Hepatic stellate cell (primary cell): Measurements from ENCODE around the gene ZNF446.
"Not testable (repeated sequence)": the region's sequence is repeated elsewhere in the genome, so short reads cannot be mapped to it uniquely, and the experiment has no call there.

Source experiments
- DNase-seq: peaks from one replicate; pipeline ENCODE4 v3.0.0; 2011; ENCODE audit warnings: low spot score

The ZNF446 gene

DNA sequence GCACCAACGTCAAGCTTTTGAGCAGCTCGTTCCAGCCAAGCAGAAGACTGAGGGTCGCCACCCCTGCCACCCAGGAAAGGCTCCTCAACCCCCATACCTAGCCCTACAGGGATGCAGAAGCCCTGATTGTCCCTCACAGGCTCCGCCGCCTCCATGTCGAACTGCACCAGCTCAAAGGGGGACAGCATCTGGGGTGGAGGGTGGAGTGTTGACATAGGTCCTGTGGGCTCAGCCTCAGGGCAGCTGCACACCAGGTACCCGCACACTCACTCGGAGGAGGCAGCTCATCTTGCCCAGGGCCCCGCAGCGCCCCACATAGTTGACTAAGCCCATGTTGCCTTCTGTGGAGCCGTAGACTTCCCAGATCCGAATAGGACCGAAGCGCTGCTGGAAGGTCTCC lies 24.1 kb downstream of the ZNF446 start:
- no peak for DNase-seq

DNA sequence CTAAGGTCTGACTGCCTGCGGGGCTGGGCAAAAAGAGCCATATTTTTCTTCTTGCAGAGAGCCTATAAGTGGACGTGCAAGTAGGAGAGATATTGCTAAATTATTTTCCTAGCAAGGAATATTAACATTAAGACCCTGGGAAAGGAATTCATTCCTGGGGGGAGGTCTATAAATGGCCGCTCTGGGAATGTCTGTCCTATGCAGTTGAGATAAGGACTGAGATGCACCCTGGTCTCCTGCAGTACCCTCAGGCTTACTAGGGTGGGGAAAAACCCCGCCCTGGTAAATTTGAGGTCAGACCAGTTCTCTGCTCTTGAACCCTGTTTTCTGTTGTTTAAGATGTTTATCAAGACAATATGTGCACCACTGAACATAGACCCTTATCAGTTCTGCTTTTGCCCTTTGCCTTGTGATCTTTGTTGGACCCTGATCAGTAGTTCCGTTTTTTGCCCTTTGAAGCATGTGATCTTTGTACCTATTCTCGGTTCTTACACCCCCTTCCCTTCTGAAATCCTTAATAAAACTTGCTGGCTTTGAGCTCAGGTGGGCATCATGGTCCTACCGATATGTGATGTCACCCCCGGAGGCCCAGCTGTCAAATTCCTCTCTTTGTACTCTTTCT lies 31.6 kb downstream of the ZNF446 start:
- DNase-seq: not testable (repeated sequence)

DNA sequence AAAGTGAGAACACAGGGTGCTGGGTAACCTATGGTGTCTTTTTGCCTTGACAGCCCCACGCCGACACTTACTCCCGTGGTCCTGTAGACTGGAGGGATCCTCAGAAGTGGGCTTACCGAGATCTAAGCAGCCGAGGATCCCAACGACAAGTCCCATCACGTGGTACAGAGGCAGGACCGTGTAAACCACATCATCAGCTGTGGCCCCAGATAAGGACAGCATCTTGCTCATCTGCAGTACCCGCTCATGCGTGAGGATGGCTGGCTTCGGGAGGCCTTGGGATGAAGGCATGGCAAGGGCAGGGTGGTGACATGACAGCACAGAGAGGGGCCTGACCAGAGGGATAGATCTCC lies 33.6 kb downstream of the ZNF446 start:
- DNase-seq: no peak

DNA sequence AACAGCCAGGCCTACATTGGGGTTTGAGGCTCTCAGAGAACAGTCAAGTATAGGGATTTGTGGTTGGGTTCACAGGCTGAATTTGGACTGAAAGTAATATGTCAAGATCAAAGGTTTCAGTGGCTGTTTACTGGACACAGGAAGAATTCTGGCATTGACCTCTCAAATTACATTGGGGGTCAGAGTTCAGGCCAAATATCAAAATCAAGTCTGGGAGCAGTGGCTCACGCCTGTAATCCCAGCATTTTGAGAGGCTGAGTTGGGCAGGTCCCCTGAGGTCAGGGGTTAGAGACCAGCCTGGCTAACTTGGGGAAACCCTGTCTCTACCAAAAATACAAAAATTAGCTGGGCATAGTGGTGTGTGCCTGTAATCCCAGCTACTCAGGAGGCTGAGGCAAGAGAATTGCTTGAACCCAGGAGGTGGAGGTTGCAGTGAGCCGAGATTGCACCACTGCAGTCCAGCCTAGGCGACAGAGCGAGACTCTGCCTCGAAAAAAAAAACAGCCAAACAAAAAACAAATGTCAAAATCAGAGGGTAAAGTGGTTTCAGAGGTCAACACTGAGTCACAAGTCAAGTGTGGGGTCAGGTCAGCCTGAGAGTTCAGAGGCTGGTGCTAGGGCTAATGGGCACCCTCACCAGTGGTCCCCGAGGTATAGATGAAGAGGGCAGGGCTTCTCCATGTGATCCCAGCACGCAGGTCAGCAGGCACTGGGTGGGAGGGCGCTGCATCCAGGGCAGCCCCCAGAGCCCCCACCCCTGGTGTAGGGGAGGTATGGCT lies 34.1 kb downstream of the ZNF446 start:
- DNase-seq: no peak

DNA sequence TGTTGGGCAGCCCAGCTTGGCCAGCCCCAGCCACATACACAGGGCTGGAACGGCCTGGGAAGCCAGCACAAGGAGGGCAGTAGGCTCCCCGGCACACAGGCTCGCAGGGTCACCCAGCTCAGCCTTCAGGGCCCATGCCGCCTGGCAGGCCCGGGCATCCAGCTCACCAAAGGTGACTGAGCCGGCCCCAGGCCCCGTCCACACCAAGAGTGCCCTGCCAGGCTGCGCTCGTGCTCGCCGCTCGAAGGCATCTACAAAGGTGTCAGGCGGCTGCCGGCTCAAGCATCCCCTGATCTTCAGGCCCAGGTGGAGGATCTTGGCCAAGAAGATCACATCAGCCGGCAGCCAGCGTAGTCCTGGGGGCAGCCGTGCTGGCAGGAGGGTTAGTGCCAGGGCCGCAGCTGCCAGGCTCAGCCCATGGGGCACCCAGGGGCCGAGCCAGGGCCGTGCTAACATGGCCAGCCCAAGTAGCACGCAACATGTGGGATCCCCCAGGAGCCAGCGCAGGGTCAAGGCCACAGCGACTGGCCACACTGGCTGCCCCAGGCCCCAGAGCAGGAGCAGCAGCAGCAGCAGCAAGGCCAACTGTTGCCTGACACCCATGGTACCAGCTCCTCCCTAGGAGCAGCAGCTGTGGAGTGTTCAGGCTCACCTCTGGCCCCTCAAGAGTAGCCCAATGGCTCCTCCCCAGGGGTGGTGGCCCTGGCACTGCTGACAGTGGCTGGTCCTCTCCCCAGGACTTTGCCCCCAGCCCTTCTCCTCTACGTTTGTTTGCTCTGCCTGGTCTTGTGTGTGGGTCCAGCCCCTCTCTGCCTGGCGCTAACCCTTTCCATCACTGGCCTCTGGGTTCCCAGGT lies 35.4 kb downstream of the ZNF446 start, which contains the start of gene SLC27A5:
Gene SLC27A5 (minus strand): TSS at position 640 of the 856 bp plus-strand sequence. CDS start 37 bp downstream, at position 603.
- DNase-seq: no peak

DNA sequence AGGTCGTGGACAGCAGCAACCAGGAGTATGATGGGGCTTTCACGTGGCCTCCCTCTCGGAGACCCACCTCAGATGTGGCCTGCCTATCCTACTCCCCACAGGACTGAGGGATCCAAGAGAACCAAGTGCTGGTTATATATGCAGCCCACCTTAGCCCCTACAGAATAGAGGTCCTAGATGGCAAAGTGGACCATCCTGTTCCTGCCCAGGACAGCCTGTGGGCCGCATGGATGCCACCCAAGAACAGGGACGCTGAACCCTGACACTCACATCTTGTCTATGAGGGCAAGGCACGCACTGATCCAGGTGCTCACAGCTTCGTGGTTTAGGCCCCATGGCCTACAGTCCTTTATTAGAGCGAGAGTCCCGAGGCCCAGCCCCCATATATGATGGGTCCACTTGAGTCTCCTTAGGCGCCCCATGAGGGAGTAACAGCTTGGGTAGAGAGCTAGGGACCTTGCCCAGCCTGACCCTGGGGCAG lies 37.1 kb downstream of the ZNF446 start:
- no peak for DNase-seq

DNA sequence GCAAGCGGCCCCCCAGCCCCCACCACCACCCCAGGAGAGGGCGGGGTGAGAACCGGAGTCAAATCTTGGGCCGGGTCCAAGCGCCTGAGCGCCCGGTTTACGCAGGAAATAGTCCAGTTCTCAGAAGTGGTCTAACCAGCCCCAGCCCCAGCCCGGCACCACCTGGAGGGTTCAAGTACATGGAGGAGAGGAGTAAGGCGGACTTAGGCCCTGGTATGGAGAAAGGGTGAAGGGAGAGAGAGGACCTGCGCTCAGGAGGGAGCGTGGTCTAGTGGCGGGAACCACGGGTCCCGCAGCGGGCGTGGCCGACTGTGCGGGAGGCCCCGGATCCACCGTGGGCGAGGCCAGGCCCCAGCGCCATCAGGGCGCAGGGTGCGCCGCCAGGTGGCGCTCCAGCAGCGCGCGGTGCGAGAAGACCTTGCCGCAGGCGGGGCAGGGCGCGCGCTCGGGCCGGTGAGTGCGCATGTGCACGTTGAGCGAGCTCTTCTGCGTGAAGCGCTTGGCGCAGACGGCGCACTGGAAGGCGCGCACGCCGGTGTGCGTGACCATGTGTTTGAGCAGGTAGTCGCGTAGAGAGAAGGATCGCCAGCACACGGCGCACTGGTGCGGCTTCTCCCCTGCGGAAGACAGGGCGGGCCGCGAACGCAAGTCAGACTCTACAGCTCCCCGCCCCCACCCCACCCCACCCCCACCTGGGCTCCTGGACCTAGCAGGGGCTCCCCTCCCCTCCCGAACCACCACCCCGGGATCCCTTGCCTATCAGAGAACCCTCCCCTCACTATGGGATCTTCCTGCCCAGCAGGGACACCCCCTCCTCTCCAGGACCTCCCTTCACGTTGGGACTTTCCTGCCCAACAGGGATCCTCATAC lies 37.8 kb downstream of the ZNF446 start:
- DNase-seq: peak; percentile 78

DNA sequence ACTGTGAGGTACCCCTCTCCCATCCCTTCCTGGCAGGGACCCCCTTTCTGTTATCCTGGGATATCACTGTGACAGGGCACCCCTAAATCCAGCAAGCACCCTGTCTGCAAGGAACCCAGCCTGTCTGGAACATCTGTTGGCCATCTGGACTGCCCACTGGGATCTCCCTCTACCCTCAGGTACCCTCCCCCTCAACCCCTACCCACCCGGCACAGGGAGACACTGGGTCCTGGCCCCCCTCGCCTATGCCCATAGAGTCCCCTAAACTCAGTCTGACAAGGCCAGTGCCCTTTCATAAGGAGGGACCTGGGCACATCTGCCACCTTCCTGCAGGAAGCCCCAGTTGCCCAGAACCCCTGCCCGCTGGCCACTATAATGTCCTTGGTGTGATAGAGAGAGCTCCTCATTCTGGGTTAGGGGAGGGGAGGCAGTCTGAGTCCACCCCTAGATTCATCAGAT lies 38.4 kb downstream of the ZNF446 start:
- no peak for DNase-seq

DNA sequence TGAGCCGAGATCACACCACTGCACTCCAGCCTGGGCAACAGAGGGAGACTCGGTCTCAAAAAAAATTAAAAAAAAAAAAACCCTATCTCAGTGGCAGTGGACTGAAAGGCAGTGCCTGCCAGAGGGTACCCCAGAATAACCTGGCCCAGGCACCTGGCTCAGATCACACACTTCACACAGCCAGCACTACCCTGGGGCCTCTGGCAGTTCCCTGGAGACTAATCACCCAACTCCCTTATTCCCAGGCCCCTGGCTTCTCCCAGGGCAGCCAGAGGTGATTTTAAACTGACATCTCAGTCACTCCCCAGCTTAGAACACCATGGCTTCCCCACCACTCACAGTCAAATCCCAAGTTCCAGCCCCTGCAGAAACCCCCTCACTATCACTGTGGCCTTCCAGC lies 39.1 kb downstream of the ZNF446 start:
- DNase-seq: no peak

DNA sequence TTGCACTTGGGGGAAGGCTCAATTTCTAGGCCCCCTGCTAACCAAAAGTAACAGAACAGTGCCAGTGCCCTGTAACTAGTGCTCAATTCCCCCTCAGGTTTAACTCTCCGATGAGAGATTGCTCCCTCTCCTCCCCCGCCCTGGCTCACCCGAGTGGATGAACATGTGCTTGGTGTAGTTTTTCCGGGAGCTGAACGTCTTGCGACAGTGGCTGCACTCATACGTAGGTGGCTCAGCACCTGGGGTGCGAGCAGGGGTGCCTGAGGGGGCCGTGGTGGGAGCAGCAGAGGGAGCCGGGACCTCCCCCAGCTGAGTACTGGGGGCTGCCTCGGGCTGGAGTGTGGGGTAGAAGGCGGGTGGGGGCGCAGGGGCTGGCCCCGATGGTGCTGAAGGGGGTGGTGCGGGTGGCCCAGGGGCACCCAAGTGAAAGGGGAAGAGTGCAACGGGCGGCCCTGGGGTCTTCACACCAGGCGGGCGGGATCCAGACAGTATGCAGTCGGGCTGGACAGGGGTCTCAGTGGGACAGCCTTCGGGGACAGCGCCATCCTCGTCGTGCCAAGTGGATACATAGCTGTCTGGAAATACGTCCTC lies 40.2 kb downstream of the ZNF446 start:
- no peak for DNase-seq

DNA sequence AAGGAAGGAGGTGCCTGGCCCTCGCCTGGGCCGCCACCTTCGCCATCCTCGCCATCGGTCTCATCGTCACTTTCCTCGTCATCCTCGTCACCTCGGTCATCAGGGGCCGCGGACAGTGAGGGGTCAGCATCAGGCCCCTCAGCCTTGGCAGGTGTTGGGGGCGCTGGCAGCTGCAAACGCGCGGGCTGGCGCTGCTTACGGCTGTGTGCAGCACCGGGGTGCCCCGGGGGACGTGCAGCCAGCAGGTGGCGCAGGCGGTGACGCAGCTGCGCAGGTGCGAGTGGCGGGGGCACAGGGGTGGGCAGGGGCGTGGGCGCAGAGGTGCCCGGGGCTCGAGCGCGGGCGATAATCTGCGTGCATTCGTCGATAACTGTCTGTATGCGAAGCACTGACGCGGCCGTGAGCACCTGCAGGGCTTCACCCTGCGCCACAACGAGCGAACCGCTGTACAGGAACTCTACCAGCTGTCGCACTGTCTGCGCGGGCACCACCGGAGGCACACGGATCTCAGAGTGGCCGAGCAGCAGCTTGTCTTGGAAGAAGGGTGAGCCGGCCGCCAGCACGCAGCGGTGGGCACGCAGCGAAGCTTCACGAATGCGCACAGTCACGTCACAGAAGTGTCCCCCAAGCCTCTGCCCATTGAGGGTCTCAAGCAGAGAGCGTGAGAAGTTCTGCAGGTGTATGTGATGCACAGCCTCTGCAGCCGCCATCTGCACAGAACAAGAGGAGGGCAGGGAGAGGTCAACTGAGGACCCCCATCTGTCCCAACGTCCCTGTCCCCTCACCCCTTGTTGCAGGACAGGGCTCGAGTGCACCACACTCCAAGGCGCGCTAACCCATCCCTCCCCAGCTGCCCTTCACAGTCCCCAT lies 41.0 kb downstream of the ZNF446 start:
- DNase-seq: no peak

DNA sequence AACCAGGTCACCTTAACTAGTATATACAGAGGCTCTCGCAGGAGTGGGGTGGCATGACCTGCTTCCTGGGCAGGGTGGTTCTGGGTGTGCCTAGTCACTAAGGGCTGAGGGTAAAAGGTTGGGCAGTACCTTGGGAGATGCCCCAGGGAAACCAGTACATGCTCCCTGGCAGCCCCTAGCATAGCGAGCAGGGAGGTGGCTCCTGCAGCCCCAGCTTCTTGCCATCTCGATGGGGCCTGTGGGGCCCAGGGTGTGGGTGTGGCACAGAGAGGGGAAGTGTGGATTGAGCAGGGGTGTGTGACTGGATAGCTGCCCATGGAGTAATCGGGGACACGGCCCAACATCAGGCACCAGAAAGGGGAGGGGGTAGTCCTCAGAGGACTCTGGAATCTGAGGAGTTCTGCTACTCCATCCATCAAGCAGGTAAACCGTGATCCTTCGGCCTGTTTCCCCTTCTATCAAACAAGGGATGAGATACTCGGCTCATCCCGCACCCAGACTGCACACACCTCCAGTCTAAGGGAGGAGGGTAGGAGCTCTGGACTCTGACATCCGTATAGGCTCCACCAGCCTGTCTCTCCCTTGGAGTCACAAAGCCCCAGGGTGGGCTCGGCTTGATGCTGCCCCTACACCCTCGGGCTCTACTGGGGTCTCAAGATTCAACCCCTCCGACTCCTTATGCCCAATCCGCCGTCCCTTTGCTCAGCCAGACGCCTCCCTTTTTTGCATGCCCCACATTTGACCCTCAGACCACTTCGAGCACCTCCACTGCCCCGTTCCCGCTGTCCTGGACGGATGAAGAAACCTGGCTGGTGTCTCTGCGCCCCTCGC lies 42.3 kb downstream of the ZNF446 start:
- peak; percentile 26 for DNase-seq

DNA sequence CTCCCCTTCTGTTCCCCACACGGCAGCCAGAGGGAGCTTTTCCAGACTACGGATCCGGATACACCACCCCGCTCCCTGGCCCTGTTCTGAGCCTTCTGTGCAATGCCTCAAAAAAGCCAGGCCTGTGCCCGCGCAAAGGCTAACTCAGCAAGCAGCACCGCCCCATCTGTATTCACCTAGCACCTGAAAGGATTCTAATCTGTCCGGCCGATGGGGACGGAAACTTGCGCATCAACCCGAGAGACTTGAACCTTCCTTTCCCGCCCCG lies 42.9 kb downstream of the ZNF446 start:
- DNase-seq: peak; percentile 92

DNA sequence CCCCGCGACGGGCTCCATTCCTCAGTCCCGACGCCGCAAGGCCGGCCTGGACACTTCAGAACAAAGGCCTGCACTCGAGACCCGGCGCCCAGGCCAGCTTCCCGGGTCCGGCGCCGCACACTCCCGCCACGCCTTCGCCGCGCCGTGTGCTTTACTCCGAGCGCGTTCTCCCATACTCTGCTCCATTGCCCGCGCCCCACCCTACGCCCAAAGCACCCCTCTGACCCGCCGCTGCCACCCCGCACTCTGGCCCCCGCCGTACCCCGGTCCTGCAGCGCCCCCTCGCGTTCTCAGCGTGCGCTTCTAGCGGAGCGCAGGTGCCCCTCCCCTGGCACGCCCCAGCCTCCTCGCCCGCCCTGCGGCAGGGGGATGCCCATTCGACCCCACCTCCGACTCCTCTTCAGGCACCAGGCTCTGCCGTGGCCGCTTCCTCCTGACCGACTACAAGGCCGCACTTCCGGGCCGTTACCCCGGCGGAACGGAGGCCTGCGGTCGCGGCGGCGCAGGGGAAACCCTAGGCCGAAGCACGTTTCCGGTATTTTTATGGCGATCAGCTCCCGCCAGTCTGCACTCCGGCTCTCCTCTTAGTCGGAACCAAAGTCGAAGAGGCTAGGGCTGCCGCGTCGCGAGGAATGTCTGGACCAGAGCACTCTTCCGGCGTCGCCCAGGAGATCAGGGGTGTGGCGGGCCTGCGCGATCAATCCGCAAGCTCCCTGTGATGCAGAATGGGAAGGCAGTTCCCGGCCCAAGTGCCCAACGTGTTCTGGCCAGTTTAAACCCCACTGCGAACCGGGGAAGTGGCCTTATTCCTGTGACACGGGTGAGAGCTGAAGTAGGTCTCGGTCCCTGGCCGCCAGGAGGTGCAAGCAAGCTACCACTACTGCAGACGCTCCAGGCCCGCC lies 43.5 kb downstream of the ZNF446 start, which contains the start of gene ZBTB45:
Gene ZBTB45 (minus strand): TSS at position 456 of the 902 bp plus-strand sequence. CDS start 2,137 bp downstream, outside the sequence.
- DNase-seq: peak; percentile 91

DNA sequence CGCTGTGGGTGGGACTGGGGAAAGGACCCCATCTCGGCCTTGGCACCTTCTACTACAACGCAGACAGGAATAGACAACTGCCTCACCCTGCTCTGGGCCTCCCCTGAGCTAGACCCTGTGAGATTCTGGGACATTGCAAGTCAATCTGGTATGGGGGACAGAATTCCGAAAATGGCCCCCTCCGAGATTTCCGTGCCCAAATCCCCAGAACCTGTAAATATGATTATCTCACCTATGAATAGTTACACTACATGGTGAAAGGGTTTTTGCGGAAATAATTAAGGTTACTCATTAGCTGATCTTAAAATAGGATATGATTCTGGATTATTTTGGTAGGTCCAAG lies 44.1 kb downstream of the ZNF446 start:
- DNase-seq: no peak

DNA sequence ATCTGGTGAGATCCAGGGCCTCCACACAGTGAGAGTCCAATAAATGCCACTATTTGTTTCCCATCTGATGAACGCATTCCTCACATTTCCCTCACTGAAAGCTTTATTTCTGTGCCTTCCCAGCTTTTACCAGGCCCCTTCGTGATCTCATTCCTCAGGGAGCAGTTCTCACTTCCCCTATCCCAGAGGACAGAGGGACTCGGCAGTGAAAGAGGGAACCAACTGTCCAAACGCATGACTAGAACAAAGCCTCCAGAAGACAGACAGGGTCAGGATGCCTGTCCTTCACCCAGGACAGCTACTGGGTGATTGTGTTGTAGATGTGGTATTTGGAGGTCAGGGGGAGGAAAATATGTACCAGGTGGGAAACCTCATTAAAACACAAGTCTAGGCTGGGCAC lies 45.5 kb downstream of the ZNF446 start:
- DNase-seq: no peak

DNA sequence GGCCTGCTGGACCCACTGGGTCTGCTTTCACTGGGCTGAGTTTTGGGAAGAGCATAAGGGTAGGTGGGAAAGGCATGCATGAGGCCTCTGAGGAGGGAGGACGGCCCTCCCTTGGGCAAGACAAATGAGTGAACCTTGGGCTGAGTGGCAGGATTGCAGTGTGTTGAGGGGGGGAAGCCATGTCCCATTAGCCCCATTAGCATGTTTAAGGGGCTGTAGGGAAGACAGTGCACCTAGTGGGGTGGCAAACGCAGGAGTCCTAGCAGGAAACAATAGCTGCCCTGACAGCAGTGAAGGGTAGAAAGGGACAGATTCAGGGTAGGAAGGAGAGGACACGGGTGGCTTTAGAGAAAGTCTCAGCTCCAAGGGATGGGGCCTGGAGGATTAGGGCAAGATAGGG lies 46.6 kb downstream of the ZNF446 start:
- DNase-seq: no peak

DNA sequence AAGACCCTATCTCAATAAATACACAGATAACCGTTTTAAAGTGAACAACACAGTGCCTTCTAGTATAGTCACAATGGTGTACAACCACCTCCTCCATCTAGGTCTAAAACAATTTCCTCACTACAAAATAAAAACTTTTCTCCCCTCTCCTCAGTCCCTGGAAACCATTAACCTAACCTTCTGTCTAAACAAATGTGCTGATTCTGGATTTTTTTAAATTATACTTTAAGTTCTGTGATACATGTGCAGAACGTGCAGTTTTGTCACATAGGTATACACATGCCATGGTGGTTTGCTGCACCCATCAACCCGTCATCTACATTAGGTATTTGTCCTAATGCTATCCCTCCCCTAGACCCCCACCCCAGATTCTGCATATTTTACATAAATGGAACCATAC lies 53.3 kb downstream of the ZNF446 start:
- no peak for DNase-seq
